ENCODE data around the gene PYCR2. TPM values are rescaled to one million over a fixed set of nuclear protein-coding genes. Genes with fewer than 3 reads are reported as not detected.

The PYCR2 gene
- total RNA-seq, 1 donor from 2014 or later: 126 TPM

DNA sequence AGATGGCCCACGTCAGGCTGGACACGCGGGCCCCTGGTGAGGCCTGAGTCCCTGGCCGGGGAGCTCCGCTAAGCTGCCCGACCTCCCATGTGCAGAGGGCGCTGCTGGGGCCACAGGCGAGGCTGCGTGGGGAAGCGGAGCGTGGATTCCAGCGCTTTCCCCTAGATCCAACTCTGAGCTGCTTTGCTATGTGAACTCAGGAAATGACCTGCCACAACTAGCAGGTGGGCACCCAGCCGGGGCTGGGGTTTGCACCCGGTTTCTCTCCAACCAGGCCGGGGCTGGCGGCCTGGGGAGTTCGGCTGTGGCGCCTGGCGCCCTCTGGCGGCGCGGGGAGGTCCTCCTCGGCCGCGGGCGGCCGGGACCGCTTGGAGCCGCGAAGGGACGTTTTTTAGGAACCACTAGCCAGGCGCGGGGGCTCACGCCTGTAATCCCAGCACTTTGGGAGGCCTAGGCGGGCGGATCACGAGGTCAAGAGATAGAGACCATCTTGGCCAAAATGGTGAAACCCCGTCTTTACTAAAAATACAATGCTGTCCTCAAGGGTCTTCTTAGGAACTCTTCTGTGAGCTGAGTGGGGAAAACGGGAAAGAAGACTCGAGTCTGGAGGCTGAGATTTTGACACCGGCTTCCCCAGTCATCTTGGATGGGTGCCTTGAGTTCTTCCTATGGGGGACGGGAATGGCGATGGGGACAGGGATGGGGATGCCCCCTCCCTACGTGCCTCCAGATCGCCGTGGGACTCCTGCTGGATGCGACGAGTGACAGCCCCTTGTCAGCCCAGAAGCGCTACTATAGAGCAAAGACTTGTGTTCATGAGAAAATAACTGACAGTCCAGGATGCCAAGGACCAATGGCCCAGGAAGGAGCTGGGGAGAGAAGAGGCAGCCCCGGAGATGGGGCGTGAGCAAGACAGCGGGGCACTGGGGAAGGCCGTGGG lies 12.6 kb downstream of the PYCR2 start:
- Histone ChIP-seq H3K9me3 (no peaks in the 10 kb centered on the region), H3K4me1 (peaks cover 0 to 4% of the 10 kb centered on the region in 2 donors), H3K27ac (no peak overlapping the region), H3K36me3 (peaks cover 2 to 5% of the 10 kb centered on the region in 2 donors), H3K27me3 (no peaks in the 10 kb centered on the region), H3K4me3 (no peak overlapping the region)
- peak; percentile 92 to 97 (median 96) for TF ChIP-seq CTCF (IDR thresholded peaks at IDR 0.05)
- peak in 1 of 2 donors; percentile 79 for DNase-seq (ENCODE audit: low spot score in 2 of 2)
- intact Hi-C loops (cut with DNase I): loop anchor here (1.0 to 5.0 kb wide), 4 partner anchors 29 to 436 kb away; partner anchors contain the start of genes SRP9 and TMEM63A

DNA sequence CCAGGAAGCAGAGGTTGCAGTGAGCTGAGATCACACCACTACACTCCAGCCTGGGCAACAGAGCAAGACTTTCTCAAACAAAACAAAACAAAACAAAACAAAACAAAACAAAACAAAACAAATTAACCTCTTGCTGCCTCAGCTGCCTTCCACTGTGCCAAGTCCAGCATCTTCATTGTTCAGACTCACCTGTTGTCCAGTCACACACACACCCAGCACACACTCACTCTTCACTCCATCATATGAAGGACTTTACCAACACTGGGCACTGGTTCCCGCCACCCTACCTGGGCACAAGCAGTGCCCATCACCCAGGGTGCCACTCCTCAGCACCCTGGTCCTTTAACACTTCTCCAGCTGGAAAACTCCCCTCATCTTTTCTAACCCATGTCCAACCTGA lies 14.6 kb downstream of the PYCR2 start:
- H3K36me3 ChIP-seq: no peaks in the 10 kb centered on the region
- intact Hi-C loops (cut with DNase I): no loop called here
- DNase-seq (ENCODE audit: low spot score in 2 of 2): no peak
- H3K27ac ChIP-seq: no peak overlapping the region
- H3K4me1 ChIP-seq: peaks cover 0 to 4% of the 10 kb centered on the region in 2 donors
- no peak overlapping the region for H3K4me3 ChIP-seq
- no peaks in the 10 kb centered on the region for H3K9me3 ChIP-seq
- TF ChIP-seq CTCF (IDR thresholded peaks at IDR 0.05): no peak
- no peaks in the 10 kb centered on the region for H3K27me3 ChIP-seq

DNA sequence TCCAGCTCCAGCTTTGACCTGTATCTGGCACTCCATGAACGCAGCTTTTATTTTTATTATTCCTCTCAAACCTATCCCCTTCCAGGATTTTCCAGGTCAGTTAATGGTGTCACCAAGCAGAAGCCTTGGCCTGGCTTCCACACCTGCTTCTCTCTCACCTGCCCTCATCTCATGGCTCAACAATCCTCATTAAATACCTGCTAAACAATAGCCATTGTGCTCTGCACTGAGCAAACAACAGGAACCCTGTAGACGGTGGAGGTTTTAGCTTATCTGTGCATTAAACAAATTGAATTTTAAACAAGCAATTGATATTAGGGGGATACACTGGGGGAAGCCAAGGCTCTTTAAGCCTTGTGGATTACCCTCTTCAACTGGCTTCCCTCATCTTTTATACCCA lies 15.3 kb downstream of the PYCR2 start:
- no peak for DNase-seq (ENCODE audit: low spot score in 2 of 2)
- TF ChIP-seq CTCF (IDR thresholded peaks at IDR 0.05): no peak
- Histone ChIP-seq H3K27ac (no peak overlapping the region), H3K9me3 (no peaks in the 10 kb centered on the region), H3K4me1 (peaks cover 0 to 4% of the 10 kb centered on the region in 2 donors), H3K36me3 (no peaks in the 10 kb centered on the region), H3K27me3 (no peaks in the 10 kb centered on the region), H3K4me3 (no peak overlapping the region)
- intact Hi-C loops (cut with DNase I): no loop called here

GRCh38 chr1:225908013-225908640 lies 15.9 kb downstream of the PYCR2 start:
- no peak overlapping the region for H3K4me3 ChIP-seq
- H3K4me1 ChIP-seq: peaks cover 0 to 4% of the 10 kb centered on the region in 2 donors
- no peaks in the 10 kb centered on the region for H3K27me3 ChIP-seq
- no peaks in the 10 kb centered on the region for H3K9me3 ChIP-seq
- intact Hi-C loops (cut with DNase I): no loop called here
- H3K27ac ChIP-seq: no peak overlapping the region
- DNase-seq (ENCODE audit: low spot score in 2 of 2): no peak
- no peak for TF ChIP-seq CTCF (IDR thresholded peaks at IDR 0.05)
- H3K36me3 ChIP-seq: no peaks in the 10 kb centered on the region

GRCh38 chr1:225907341-225907740 lies 16.7 kb downstream of the PYCR2 start:
- no peak overlapping the region for H3K4me3 ChIP-seq
- intact Hi-C loops (cut with DNase I): no loop called here

More at GRCh38 chr1:225907341-225907740, 16.7 kb downstream of the PYCR2 start:
- H3K36me3 ChIP-seq: no peaks in the 10 kb centered on the region
- H3K4me1 ChIP-seq: peaks cover 0 to 4% of the 10 kb centered on the region in 2 donors
- no peaks in the 10 kb centered on the region for H3K27me3 ChIP-seq
- no peaks in the 10 kb centered on the region for H3K9me3 ChIP-seq
- DNase-seq (ENCODE audit: low spot score in 2 of 2): no peak
- no peak overlapping the region for H3K27ac ChIP-seq
- no peak for TF ChIP-seq CTCF (IDR thresholded peaks at IDR 0.05)

Data from ascending aorta (tissue), 2 donors.